PC-3 (cell line): Measurements from ENCODE around the gene KRT35. TPM values are rescaled to one million over a fixed set of nuclear protein-coding genes. Genes with fewer than 3 reads are reported as not detected.

Experiments used
- ATAC-seq: fragments of 200-7000 bp; cut with Tn5 transposase; 2 replicates; pipeline ENCODE4 v1.9.1; 2020; ENCODE audit warnings: mild to moderate bottlenecking, moderate library complexity
- BruUV-seq: library from RNA; stranded (reverse); fragments of 400-500 nt; replicated peaks from 2 replicates; lab custom pipeline; 2021; lab: Mats Ljungman, UMichigan
- CTCF ChIA-PET: fragments of 300-600 bp; sonication (Branson Sonifier 250); formaldehyde crosslinking; loops from one replicate; lab custom pipeline; 2022; ENCODE audit warnings: antibody characterized with exemption; lab: Charles Lee
- POLR2A ChIA-PET: fragments of 300-600 bp; sonication (Branson Sonifier 250); formaldehyde crosslinking; loops from one replicate; lab custom pipeline; 2022; ENCODE audit warnings: antibody characterized with exemption; ENCODE audit not compliant: unreplicated experiment; lab: Charles Lee
- DNase-seq: peaks from one replicate; pipeline ENCODE4 v3.0.0-alpha.2; 2015
- H2AFZ ChIP-seq: fragments of 300-600 bp; sonication (generic); 2 replicates; pipeline ENCODE4 v1.6.0; 2016; ENCODE audit warnings: antibody characterized with exemption, low read length
- H3F3A ChIP-seq: fragments of 300-600 bp; sonication (generic); one replicate; pipeline ENCODE4 v1.6.0; 2017; ENCODE audit warnings: antibody characterized with exemption, low read length, control low read depth, mild to moderate bottlenecking; ENCODE audit not compliant: unreplicated experiment
- H3K27ac ChIP-seq: fragments of 300-600 bp; sonication (generic); 2 replicates; pipeline ENCODE4 v1.5.1; 2016; ENCODE audit warnings: mild to moderate bottlenecking, low read length
- H3K27me3 ChIP-seq: fragments of 300-600 bp; sonication (generic); 2 replicates; pipeline ENCODE4 v1.6.1; 2016; ENCODE audit warnings: low read length, mixed read lengths
- H3K36me3 ChIP-seq: fragments of 300-600 bp; sonication (generic); 2 replicates; pipeline ENCODE4 v1.6.1; 2016; ENCODE audit warnings: low read depth, mixed run types, low read length, mixed read lengths
- H3K4me1 ChIP-seq: fragments of 300-600 bp; sonication (generic); 2 replicates; pipeline ENCODE4 v1.5.1; 2016; ENCODE audit warnings: low read length; ENCODE audit not compliant: insufficient read depth
- H3K4me2 ChIP-seq: fragments of 300-600 bp; sonication (generic); 2 replicates; pipeline ENCODE4 v1.6.0; 2016; ENCODE audit warnings: low read length
- H3K4me3 ChIP-seq: fragments of 300-600 bp; sonication (generic); 2 replicates; pipeline ENCODE4 v1.5.1; 2016; ENCODE audit warnings: mild to moderate bottlenecking, low read length, mixed read lengths
- H3K79me2 ChIP-seq: fragments of 300-600 bp; sonication (generic); 2 replicates; pipeline ENCODE4 v1.6.1; 2017; ENCODE audit warnings: low read length, mixed read lengths
- H3K9ac ChIP-seq: fragments of 300-600 bp; sonication (generic); 2 replicates; pipeline ENCODE4 v1.6.0; 2016; ENCODE audit warnings: mild to moderate bottlenecking, low read length
- H3K9me2 ChIP-seq: fragments of 300-600 bp; sonication (generic); replicated peaks from 2 replicates; pipeline ENCODE4 v1.6.1; 2016; ENCODE audit warnings: mixed run types, low read length, mixed read lengths
- H3K9me3 ChIP-seq: fragments of 300-600 bp; sonication (generic); 2 replicates; pipeline ENCODE4 v1.6.1; 2016; ENCODE audit warnings: low read length, mixed read lengths
- H4K20me1 ChIP-seq: fragments of 300-600 bp; sonication (generic); 2 replicates; pipeline ENCODE4 v1.6.1; 2016; ENCODE audit warnings: low read length, mixed read lengths
- EZH2 ChIP-seq: fragments of 300-600 bp; sonication (generic); IDR thresholded peaks from one replicate; pipeline ENCODE4 v1.6.1; 2017; ENCODE audit warnings: antibody characterized with exemption, mild to moderate bottlenecking, low read length; ENCODE audit not compliant: unreplicated experiment
- EZH2phosphoT487 ChIP-seq: fragments of 300-600 bp; sonication (generic); IDR thresholded peaks from 2 replicates; pipeline ENCODE4 v1.6.1; 2018; ENCODE audit warnings: mild to moderate bottlenecking, antibody characterized with exemption, low read length, borderline replicate concordance
- intact Hi-C: fragments of 100-400 bp; cut with micrococcal nuclease; formaldehyde crosslinking; loops from 2 replicates; pipeline ENCODE4 v1.9.0; 2023
- total RNA-seq: library from RNA; depleted of rRNA; stranded (reverse); fragments of >200 nt; gene quantifications from 2 replicates; pipeline ENCODE4 v1.2.3, GENCODE V29; 2014
- TF ChIP-seq, protein P1 (sequence below): fragments of 300-600 bp; sonication (generic); conservative IDR thresholded peaks from 2 replicates; pipeline ENCODE4 v1.5.1; 2017; ENCODE audit warnings: antibody characterized with exemption, low read depth, mild to moderate bottlenecking, low read length

Gene KRT35
- total RNA-seq, 1 experiment from 2014 or later, result not detected

DNA sequence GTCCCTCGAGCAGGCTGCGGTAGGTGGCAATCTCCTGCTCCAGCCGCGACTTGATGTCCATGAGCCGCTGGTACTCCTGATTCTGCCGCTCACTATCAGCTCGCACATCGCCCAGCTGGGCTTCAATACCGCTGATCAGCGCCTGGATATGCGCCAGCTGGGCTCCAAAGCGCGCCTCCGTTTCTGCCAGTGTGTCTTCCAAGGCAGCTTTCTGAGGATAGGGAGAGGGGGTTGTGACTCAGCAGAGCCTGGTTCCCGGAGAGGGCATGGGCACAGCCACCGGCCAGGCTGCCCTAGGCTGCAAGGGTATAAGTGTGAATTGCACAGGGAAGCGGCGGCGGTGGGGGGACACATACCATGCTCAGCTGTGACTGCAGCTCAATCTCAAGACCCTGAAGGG lies 42.8 kb upstream of the KRT35 start:
- Histone ChIP-seq H3F3A (peaks cover 18% of the 10 kb centered on the region), H3K4me2 (peak overlapping the region; percentile 94), H4K20me1 (peaks cover 17% of the 10 kb centered on the region), H3K27ac (peak overlapping the region; percentile 97), H3K27me3 (no peaks in the 10 kb centered on the region), H3K9me2 (no peaks in the 10 kb centered on the region), H3K36me3 (peaks cover 27% of the 10 kb centered on the region), H2AFZ (no peak overlapping the region), H3K4me3 (peak overlapping the region; percentile 13; the same call in 1 of the 2 replicates), H3K79me2 (peaks cover 40% of the 10 kb centered on the region), H3K9me3 (no peaks in the 10 kb centered on the region), H3K4me1 (peaks cover 66% of the 10 kb centered on the region), H3K9ac (no peak overlapping the region)
- CTCF ChIA-PET, result no interaction called here
- POLR2A ChIA-PET, result no interaction called here
- TF ChIP-seq EZH2phosphoT487 (no peak), EZH2 (no peak)
- TF ChIP-seq, protein P1, sequence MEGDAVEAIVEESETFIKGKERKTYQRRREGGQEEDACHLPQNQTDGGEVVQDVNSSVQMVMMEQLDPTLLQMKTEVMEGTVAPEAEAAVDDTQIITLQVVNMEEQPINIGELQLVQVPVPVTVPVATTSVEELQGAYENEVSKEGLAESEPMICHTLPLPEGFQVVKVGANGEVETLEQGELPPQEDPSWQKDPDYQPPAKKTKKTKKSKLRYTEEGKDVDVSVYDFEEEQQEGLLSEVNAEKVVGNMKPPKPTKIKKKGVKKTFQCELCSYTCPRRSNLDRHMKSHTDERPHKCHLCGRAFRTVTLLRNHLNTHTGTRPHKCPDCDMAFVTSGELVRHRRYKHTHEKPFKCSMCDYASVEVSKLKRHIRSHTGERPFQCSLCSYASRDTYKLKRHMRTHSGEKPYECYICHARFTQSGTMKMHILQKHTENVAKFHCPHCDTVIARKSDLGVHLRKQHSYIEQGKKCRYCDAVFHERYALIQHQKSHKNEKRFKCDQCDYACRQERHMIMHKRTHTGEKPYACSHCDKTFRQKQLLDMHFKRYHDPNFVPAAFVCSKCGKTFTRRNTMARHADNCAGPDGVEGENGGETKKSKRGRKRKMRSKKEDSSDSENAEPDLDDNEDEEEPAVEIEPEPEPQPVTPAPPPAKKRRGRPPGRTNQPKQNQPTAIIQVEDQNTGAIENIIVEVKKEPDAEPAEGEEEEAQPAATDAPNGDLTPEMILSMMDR, result no peak
- ATAC-seq, result no peak
- DNase-seq, result no peak
- BruUV-seq, result TSS peak; percentile 7
- intact Hi-C loops, result loop anchor here (10.0 kb wide), 1 partner anchor 119 kb away; no protein-coding TSS in a partner anchor

DNA sequence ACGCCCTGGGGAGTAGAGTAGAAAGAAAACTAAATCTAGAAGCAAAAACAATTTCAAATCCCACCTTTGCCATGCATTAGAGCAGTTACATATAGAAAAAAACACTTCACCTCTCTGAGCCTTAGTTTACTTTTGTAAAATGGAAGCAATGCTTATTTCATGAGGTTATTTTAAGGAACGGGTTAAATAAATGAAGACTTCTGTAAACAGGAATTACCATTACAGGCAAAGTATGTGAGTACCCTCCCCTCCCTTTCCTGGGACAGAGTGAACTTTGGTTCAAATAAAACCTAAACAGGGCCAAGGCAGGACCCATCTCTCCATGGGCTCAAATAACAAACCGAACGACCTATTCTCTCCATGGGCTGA lies 42.3 kb upstream of the KRT35 start:
- TF ChIP-seq, protein P1, result no peak
- TF ChIP-seq EZH2phosphoT487, result no peak
- no peak for TF ChIP-seq EZH2
- BruUV-seq, result no TSS peak
- intact Hi-C loops, result loop anchor here (10.0 kb wide), 1 partner anchor 118 kb away; no protein-coding TSS in a partner anchor
- Histone ChIP-seq H3K9ac (no peak overlapping the region), H3K27ac (peak overlapping the region; percentile 97), H2AFZ (no peak overlapping the region), H3K4me3 (no peak overlapping the region), H3K27me3 (no peaks in the 10 kb centered on the region), H3K79me2 (peaks cover 34% of the 10 kb centered on the region), H3K4me2 (peak overlapping the region; percentile 94), H3K9me2 (no peaks in the 10 kb centered on the region), H3F3A (peaks cover 18% of the 10 kb centered on the region), H3K9me3 (no peaks in the 10 kb centered on the region), H4K20me1 (peaks cover 17% of the 10 kb centered on the region), H3K36me3 (peaks cover 27% of the 10 kb centered on the region), H3K4me1 (peaks cover 68% of the 10 kb centered on the region)
- no peak for ATAC-seq
- ChIA-PET POLR2A (interaction anchor here (2.7 kb wide), 1 partner anchor 25 kb away, joined by 14 read pairs; no protein-coding TSS in a partner anchor), CTCF (no interaction called here)
- no peak for DNase-seq
